GM20000 (cell line): ENCODE measurements around the gene ACE2.

ENCODE experiments used
- DNase-seq: peaks from one replicate; pipeline ENCODE4 v3.0.0; 2012; ENCODE audit warnings: low spot score
- CTCF ChIP-seq: IDR thresholded peaks from 2 replicates; pipeline ENCODE4 v1.5.1; 2012; ENCODE audit warnings: mild to moderate bottlenecking, control low read depth; ENCODE audit errors: extremely low read depth, missing control alignments

The ACE2 gene

GRCh38 chrX:15529165-15529564 is 71.6 kb downstream of the ACE2 start:
- no peak for DNase-seq
- no peak for TF ChIP-seq CTCF

- no peak for DNase-seq
Observed at GRCh38 chrX:15525664-15526416, 74.9 kb downstream of the ACE2 start.

GRCh38 chrX:15524417-15524816 is 76.3 kb downstream of the ACE2 start:
- no peak for DNase-seq
- no peak for TF ChIP-seq CTCF

More at GRCh38 chrX:15525664-15526416, 74.9 kb downstream of the ACE2 start:
- no peak for TF ChIP-seq CTCF

- no peak for TF ChIP-seq CTCF
- no peak for DNase-seq
Observed at GRCh38 chrX:15523088-15523487, 77.7 kb downstream of the ACE2 start.

DNA sequence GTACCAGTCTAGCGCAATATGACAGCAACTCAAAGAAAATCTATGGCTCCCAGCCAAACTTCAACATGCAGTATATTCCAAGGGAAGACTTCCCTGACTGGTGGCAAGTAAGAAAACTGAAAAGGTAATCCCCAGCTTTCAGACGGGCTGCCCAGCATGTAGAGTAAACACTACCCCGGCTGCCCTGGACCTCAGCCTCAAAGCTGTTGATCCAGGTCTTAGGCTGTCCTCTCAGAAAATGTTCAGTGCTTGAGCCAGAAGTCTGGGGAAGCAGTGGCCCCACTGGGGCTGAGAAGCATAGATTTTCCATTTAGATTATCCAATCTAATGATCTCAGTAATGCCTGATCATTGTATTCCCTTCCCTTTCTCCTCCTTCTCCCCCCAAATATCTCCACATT is 78.3 kb downstream of the ACE2 start:
- no peak for DNase-seq
- TF ChIP-seq CTCF, result no peak

DNA sequence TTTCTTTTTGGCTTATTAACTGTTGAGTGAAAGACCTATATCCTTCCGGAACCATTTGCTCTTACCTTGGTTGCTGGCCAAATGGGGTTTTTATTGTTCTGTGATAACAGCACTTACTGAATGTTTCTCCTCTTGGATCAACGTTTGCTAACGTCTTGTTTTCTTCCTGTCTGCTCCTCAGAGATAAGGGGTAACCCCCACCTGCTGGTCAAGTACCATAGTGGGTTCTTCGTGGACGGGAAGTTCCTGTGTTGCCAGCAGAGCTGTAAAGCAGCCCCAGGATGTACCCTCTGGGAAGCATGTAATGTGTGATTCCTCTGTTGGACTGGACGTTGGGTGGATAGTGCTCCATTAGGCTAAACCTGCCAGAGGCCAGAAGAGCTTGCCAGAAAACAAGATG is 84.8 kb downstream of the ACE2 start:
- no peak for DNase-seq
- no peak for TF ChIP-seq CTCF

DNA sequence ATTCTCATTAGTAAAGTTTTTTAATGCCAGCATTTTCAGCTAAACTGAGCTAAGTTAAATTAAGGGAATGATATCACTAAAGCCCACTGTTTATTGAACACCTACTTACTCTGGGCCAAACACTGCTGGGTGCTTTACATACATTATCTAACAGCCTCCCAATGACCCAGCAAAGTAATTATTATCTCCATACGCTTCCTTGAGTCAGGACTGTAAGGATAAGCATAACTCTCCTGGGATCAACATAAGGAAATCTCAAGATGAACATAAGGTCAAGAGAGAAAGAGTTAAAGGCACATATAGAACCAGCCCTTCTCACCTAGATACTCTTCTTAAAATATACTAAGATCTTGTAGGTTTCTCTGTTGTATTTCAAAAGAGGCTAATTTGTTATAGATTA is 86.5 kb downstream of the ACE2 start:
- DNase-seq, result no peak
- TF ChIP-seq CTCF, result no peak
